BJ (cell line): ENCODE measurements around the gene FGGY. TPM values are rescaled to one million over a fixed set of nuclear protein-coding genes. Genes with fewer than 3 reads are reported as not detected.

Source experiments
- CTCF ChIA-PET: fragments of 350-600 bp; formaldehyde crosslinking; extraction: SDS; loops from one replicate; lab custom pipeline; 2021; ENCODE audit warnings: antibody characterized with exemption, inconsistent platforms; lab: Yijun Ruan, JAX
- POLR2A ChIA-PET: fragments of 300-600 bp; sonication (Branson Sonifier 250); formaldehyde crosslinking; extraction: SDS; loops from one replicate; lab custom pipeline; 2021; ENCODE audit warnings: antibody characterized with exemption; lab: Charles Lee
- DNase-seq: peaks from one replicate; pipeline ENCODE4 v3.0.0-alpha.2; 2011; ENCODE audit warnings: low read depth
- H3K27me3 ChIP-seq: 2 replicates; pipeline ENCODE4 v1.6.0; 2011; ENCODE audit warnings: low read length; ENCODE audit not compliant: control insufficient read depth, insufficient read depth
- H3K36me3 ChIP-seq: 2 replicates; pipeline ENCODE4 v1.5.1; 2011; ENCODE audit warnings: low read length; ENCODE audit not compliant: control insufficient read depth, insufficient read depth
- H3K4me3 ChIP-seq: 2 replicates; pipeline ENCODE4 v1.5.1; 2011; ENCODE audit warnings: low read depth, mild to moderate bottlenecking, control low read depth, low read length
- polyA plus RNA-seq: library from polyadenylated mRNA; depleted of rRNA; stranded (reverse); fragments of >200 nt; gene quantifications from 2 replicates; pipeline ENCODE4 v1.2.3, GENCODE V29; 2011
- TF ChIP-seq, protein P1 (sequence below): IDR thresholded peaks from 2 replicates; pipeline ENCODE4 v1.5.1; 2011; ENCODE audit warnings: low read depth, mild to moderate bottlenecking, control low read depth, inconsistent platforms, low read length, moderate library complexity; ENCODE audit not compliant: insufficient read depth

FGGY gene
- polyA plus RNA-seq, 1 experiment: 9.9 TPM

DNA sequence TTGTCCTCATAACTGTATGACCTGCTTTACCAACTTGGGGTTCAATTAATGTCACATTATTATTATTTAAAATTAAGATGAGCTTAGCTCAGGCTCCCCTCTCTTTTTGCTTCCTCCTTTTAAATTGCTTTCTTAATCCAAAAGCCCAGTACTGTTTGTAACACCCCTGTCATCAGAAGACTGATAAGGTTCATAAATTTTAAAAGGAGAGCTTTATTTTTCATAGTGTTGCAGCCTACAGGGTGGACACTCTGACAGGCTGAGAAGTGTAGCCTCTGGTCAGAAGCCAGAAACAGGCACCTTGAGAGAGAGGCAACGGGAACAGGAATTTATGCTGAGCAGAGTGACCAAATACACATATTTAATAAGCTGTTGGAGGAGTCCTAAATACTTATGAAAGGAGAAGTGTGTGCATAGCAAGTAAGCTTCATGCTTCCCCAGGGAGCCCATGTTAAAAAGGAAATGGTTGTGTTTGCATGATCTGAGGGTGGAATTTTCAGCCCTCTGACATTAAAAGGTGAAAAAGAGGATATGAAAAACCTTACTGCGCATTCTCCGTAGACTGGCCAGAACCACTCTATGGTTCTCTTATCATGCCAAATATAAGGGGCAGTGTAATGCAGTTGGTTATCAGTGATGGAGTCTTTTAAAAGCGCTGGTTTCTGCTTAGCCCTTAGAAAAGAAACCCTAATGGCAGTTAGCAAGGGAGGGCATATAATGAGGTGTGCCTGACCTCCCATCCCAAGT lies 30.5 kb upstream of the FGGY start:
- H3K27me3 ChIP-seq: no peaks in the 10 kb centered on the region
- TF ChIP-seq, protein P1, sequence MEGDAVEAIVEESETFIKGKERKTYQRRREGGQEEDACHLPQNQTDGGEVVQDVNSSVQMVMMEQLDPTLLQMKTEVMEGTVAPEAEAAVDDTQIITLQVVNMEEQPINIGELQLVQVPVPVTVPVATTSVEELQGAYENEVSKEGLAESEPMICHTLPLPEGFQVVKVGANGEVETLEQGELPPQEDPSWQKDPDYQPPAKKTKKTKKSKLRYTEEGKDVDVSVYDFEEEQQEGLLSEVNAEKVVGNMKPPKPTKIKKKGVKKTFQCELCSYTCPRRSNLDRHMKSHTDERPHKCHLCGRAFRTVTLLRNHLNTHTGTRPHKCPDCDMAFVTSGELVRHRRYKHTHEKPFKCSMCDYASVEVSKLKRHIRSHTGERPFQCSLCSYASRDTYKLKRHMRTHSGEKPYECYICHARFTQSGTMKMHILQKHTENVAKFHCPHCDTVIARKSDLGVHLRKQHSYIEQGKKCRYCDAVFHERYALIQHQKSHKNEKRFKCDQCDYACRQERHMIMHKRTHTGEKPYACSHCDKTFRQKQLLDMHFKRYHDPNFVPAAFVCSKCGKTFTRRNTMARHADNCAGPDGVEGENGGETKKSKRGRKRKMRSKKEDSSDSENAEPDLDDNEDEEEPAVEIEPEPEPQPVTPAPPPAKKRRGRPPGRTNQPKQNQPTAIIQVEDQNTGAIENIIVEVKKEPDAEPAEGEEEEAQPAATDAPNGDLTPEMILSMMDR: no peak
- ChIA-PET CTCF (interaction anchor here (0.7 to 1.3 kb wide), 2 partner anchors 13 to 142 kb away, joined by 3 read pairs; no protein-coding TSS in a partner anchor), POLR2A (no interaction called here)
- DNase-seq: no peak
- H3K4me3 ChIP-seq: no peak overlapping the region
- H3K36me3 ChIP-seq: no peaks in the 10 kb centered on the region

DNA sequence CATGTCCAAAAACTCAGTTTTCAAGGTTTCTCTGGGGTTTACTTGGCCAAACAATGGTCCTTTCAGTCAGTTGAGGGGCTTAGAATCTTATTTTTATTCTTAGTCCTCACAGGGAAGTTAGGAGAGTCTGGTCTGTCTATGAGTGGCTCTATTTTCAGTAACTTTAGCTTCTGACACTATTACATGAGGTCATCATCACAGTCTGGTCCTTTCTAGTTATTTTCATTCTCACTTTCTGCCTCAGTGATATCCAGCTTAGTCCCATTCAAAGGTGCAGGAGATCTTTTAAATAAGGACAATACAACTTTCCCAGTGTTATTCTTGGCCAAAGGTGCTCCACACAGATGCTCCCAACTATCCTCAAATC lies 30.0 kb upstream of the FGGY start:
- ChIA-PET CTCF (interaction anchor here (1.3 kb wide), 1 partner anchor 12 kb away, joined by 3 read pairs; no protein-coding TSS in a partner anchor), POLR2A (no interaction called here)
- no peak for DNase-seq
- Histone ChIP-seq H3K36me3 (no peaks in the 10 kb centered on the region), H3K4me3 (no peak overlapping the region), H3K27me3 (no peaks in the 10 kb centered on the region)
- TF ChIP-seq, protein P1: no peak

DNA sequence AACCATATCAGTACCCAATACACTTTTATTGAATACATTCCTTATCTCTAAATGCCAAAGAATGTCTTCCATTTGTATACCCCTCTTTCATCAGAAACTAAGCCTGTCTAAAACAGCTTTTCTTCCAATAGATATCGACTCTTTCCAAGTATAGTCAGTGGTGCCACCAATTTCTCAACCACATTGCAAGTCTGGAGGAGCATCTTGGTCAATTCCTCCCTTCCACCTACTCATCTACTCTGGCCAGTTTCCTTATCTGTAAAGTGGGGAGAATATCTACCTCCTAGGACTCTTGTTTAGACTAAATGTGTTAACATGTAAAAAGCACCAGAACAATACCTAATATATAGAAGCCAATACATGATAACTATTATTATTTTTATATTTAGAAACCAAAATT lies 28.5 kb upstream of the FGGY start:
- TF ChIP-seq, protein P1: no peak
- H3K27me3 ChIP-seq: no peaks in the 10 kb centered on the region
- ChIA-PET CTCF (interaction anchor here (0.6 to 0.7 kb wide), 2 partner anchors 259 to 298 kb away, joined by 3 read pairs; no protein-coding TSS in a partner anchor), POLR2A (no interaction called here)
- H3K36me3 ChIP-seq: no peaks in the 10 kb centered on the region
- DNase-seq: no peak
- H3K4me3 ChIP-seq: no peak overlapping the region

DNA sequence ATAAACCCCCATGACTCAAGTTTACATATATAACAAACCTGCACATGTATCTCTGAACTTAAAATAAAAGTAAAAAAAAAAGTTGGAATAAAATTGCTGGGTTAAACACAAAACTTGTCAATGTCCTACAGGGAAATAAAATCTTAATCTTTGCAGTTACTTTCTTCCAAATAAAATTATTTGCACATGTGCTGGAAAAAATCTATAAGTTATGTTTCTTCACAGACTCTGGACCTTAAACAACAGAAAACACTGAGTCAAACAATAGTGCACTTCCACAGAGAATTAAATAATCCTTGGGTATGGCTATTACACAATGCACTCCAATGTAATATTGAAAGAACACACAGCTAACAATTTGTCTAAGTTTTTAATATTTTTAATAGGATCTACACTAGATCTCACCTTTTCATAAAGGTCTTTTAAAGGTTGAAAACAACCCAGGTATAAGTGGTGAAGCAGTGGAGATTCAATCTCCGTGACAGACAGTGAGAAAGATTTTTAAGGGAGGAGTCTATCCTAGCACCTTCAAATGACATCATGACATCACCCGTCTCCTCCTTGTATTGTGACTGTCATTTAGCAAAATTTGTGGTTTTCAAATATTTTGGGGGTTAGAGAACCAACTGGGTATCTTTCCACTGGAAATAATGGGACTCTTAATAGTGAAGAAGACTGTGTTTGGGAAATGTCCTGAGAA lies 25.2 kb upstream of the FGGY start:
- CTCF ChIA-PET: interaction anchor here (1.1 kb wide), 1 partner anchor 10 kb away, joined by 4 read pairs; no protein-coding TSS in a partner anchor
- POLR2A ChIA-PET: interaction anchor here (0.6 kb wide), 1 partner anchor 153 kb away, joined by 3 read pairs; no protein-coding TSS in a partner anchor
- DNase-seq: no peak
- H3K27me3 ChIP-seq: no peaks in the 10 kb centered on the region
- H3K4me3 ChIP-seq: no peak overlapping the region
- H3K36me3 ChIP-seq: no peaks in the 10 kb centered on the region
- TF ChIP-seq, protein P1: no peak

DNA sequence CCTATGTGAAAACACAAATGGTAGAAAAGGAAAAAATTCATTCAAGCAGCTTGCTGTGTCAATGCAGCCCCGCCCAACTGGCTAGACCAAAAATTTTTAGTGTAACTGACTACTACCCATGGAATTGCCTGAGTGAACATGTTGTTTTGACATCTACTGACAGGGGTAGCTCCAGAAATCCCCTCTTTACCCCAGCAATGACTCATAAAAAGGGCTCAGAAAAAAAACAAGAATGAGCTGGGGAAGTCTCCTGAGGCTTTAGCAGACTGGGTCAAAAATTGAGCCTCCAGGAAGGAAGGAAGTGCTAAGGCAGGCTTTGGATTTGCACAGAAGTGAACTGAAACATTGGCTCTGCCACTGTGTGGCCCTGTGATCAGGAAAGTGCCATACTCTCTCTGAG lies 24.4 kb upstream of the FGGY start:
- Histone ChIP-seq H3K27me3 (no peaks in the 10 kb centered on the region), H3K36me3 (no peaks in the 10 kb centered on the region), H3K4me3 (no peak overlapping the region)
- TF ChIP-seq, protein P1: no peak
- CTCF ChIA-PET: interaction anchor here (1.1 kb wide), 1 partner anchor 11 kb away, joined by 4 read pairs; no protein-coding TSS in a partner anchor
- POLR2A ChIA-PET: interaction anchor here (0.6 kb wide), 1 partner anchor 152 kb away, joined by 3 read pairs; no protein-coding TSS in a partner anchor
- no peak for DNase-seq
